ENCODE data around the gene PTPRS.
A peak's percentile ranks its signal among the peaks of the same experiment; 100 is the strongest.

Gene PTPRS

DNA sequence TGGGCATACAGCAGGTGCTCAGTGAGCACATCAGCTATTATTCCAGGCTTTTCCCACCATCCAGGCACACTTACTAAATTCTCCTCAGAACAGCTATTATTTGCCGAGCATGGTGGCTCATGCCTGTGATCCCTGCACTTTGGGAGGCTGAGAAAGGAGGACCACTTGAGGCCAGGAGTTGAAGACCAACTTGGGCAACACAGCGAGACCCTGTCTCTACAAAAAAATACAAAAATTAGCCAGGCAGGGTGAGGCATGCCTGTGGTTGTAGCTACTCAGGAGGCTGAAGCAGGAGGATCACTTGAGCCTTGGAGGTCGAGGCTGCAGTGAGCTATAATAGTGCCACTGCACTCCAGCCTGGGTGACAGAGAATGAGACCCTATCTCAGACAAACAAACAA is 35.4 kb downstream of the PTPRS start:
- no peak for DNase-seq

DNA sequence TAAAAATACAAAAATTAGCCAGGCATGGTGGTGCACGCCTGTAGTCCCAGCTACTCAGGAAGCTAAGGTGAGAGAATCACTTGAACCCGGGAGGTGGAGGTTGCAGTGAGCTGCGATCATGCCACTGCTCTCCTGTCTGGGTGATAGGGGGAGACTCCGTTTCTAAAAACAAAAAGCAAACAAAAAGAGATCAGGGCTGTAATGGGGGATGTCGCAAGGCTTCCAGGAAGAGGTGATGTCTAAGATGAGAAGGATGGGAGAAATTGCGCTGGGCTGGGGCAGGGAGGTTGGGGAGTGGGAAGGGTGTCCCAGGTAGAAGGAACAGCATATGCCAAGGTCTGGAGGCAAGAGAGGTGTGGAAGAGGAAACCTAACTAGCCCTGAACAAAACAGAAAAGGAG is 36.1 kb downstream of the PTPRS start:
- DNase-seq = no peak

DNA sequence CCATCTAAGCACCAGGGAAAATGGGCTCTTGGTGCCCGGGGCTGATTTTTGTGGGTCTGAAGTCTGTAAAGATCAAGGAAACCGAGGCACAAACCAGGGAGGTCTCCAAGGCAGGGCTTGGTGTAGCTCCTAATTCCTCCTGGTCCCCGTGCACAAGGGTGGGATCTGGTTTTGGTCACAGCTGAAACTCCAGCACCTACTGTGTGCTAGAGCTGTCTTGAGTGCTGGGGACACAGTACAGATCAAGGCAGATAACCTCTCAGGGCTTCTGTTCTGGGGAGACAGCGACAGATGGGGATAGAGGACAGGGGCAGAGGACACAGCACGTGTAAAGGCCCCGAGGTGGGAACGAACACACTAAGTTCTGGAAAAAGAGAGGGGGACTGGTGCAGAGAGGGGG is 37.4 kb downstream of the PTPRS start:
- no peak for DNase-seq

DNA sequence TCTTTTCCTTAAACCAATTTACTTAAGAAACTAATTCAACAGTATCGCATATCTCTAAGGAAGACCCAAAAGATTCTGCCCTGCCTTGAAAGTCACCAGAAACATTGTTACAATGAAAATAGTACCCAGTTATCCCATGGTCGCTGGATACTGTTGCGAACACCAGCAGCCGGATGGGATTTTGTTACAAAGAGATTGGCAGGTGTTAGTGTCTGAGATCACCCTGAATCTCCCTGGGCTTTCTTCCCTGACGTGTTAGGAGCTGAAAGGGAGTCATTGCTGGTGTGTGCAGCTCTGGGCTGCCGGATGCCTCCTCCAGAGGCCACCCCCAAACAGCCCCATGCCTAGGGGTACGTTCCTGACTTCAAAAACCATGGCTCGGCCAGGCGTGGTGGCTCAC is 38.2 kb downstream of the PTPRS start:
- DNase-seq = no peak

DNA sequence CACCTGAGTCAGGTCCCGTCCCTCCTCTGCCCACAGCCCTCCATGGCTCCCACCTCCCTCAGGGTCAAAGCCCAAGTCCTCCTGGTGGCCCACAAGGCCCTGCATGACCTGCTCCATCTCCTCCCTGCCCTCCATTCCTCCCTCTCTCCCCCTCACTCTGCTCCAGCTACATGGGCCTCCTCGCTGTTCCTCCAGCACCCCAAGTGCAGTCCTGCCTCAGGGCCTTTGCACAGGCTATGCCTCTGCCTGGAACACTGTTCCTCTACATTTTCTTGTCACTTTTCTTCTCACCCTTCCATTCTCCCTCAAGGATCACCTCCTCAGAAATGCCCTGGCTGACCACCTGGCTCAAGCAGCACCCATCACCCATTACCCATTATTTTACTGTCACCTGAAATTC is 41.5 kb downstream of the PTPRS start:
- no peak for DNase-seq

DNA sequence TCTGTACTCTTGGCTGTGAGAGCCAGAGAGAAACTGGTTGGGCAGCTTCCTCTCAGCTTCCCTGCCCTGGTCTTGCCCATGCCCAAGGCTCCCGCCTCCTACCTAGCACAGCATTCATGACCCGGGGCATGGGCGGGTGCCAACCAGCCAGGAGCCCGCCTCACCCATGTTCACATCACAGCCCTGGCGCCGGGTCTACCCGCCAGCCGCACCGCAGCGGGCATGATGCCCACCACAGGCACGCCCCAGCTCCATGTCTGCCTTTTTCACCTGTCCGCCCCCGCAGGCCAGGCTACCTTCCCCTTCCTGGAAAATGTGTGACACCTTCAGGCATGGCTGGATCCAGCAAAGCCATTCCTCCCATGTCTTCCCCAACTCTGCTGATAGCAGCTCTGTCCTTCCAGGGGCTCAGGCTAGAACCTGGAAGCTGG is 42.1 kb downstream of the PTPRS start:
- no peak for DNase-seq

DNA sequence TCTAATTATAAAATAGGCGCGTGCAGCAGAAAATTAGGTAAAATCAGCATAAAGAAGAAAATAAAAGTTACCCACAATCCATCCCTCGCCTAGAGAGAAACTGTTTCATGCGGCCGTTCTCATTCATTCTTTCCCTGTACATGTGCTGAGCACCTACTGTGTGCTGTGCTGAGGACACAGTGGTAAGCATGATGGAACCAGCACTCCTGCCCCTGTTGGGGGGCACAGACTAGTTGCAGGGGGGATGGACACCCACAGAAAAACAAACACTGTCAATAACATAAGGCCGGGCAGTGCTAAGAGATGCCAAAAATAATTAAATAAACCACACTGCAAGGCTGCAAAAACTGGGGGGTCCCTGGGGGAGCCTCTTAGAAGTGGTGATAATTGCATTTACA is 43.3 kb downstream of the PTPRS start:
- DNase-seq = no peak

DNA sequence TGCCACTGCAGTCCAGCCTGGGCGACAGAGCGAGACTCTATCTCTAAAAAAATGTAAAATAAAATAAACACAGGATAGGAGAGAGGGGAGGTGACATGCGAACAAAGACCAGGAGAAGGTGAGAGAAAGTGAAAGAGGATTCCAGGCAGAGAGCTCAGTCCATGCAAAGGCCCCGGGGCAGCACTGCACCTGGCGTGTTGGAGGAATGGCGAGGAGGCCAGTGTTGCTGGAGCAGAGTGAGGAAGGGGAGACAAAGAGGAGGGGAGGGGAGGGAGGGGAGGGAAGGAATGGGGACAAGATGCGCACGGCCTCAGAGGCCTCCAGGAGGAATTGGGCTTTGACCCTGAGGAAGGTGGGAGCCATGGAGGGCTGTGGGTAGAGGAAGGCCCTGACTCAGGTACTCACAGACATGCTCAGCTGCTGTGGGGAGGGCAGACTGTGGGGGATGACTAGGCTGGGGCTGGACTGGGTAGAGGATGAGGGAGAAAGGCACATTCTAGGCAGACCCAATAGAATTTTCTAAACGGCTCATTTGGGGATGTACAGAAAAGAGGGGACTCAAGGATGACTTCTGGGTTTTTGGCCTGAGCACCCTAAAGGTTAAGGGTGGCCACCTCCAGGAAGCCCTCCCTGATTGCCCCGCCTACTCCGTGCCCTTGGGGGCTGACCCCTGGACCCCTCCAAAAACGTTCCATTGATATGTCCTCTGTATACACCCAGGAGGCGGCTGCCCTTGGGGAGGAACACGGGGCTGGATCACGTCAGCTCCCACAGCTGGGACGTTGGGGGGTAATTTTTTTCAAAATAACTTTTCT is 43.9 kb downstream of the PTPRS start:
- DNase-seq = no peak

DNA sequence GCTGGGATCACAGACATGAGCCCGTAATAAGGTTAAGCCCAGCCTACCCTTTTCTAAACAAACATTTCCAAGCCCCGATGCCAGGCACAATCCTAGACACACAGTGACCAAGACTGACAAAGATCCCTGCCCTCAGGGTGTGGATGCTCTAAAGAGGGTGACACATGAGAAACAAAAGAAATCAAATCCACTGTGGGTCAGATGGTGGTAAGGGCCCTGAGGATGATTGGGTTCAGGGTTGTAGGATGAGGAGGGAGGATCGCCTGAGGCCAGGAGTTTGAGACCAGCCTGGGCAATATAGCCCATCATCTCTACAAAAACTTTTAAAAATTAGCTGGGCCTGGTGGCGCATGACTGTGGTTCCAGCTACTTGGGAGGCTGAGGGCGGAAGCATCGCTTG is 44.6 kb downstream of the PTPRS start:
- DNase-seq = no peak

DNA sequence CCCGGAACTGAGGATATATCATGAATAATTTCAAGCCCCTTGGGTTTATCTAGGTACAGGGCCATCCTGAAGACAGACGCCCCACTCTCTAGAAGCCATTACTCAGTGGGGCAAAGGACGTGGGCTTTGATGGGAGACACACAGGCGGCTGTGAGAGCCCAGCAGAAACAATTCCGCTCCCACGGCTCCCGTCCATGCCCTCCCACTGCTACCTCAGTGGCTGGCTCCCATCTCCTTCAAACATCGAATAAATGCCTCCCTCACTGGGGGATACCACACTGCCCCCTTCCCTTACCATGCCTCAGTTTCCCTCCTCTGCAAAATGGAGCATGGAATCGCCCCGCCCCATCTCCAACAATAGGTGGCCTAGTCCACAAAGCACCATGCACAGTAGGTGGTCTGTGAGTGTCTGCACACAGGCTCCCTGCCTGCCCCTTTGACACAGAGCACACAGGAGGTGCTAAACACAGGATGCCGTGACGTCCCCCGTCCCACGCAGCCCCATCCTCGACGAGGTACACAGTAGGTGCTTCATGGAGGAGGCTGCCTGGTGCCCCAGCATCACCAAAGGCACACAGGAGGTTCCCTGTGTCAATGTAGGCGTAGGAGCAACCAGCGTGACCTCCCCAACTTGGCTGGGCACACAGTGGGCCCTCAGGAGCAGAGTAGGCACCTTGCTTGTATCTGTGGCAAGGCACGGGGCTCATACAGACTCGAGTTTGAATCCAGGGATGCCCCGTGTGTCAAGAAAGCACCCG is 46.0 kb downstream of the PTPRS start:
- DNase-seq = no peak

DNA sequence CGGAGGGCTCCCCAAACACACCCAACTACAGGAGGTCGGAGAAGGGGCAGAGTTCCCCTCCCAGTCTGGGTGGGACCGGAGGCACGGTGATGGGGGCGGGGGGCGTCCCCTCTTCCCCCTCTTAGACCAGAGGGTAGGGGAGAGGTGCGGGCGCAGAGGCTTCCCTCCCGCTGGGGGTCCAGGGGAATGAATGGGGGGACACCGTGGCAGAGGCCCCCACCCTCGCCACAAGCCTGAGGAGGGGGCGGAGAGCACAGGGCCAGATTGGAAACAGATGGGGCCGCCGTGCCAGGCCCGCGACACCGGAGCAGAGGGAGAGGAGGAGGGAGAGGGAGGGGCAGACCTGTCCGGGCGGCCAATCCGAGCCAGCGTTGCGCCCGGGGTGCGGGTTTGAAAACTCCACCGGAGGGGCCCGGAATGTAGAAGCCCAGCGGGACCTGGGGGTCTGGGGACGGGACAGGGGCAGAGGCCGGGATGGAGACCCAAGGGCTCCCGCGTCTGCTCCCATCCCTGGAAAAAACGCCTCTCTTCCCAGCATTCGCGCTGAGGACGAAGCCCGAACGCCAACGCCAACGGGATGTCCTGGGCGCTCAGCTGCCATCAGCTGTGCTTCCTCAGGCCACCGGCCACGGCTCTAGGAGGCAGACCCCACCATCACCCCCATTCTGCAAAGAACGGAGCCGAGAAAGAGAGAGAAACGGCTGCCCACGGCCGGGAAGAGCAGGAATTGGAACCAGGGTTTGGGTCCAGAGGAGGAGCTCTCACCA is 46.8 kb downstream of the PTPRS start:
- peak; percentile 30 for DNase-seq

DNA sequence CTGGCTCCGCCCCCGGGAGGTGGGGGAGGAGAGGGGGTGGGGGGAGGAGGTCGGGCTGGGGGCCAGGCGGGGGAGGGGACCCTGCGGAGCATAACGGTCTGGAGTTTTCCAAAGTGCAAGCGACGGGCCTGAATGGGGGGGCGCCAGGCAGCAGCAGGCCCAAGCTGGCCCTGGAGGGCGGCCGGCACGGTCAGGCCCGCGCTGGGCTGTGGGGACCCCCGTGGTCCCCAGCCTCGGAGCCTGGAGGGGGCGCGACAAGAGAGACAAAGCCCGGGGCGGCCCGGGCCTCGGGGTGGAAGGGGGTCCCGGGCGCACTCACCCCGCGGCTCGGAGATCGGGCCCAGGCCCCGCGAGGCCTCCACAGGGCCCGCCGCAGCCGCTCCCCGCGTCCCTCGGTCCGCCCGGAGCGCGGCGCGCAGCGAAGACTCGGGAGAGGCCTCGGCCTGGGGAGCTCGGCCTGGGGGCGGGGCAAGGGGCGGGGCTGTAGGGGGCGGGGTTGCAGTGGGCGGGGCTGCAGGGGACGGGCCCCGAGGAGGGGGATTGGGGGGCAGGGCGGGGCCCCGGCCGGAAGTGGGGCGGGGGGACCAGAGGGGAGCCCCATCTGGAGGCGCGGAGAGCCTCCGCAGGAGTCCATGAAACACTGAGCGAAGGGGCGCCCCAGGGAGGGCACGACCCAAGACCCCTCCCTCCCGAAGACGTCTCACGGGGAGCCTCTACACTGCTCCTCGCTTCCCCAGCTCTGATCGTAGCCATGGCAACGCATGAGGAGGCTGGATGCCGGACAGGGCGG is 47.6 kb downstream of the PTPRS start:
- DNase-seq = peak; percentile 68

DNA sequence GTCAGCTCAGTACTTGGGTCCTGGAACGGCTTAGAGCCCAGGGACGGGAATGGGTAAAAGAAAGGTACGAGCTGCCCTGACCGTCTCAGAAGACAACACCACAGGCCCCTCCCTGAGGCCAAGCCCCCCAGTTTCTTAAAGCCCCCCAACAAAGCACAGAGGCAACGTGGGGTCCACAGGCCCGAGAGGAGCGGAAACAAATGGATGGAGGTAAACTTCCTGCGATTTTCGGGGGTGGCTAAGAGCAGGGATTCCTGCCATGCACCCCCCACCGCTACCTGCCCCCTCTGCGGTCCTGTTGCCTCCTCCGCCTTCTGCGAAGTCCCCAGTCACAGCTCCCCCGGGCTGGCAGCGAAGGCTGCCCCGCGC is 48.2 kb downstream of the PTPRS start:
- no peak for DNase-seq

DNA sequence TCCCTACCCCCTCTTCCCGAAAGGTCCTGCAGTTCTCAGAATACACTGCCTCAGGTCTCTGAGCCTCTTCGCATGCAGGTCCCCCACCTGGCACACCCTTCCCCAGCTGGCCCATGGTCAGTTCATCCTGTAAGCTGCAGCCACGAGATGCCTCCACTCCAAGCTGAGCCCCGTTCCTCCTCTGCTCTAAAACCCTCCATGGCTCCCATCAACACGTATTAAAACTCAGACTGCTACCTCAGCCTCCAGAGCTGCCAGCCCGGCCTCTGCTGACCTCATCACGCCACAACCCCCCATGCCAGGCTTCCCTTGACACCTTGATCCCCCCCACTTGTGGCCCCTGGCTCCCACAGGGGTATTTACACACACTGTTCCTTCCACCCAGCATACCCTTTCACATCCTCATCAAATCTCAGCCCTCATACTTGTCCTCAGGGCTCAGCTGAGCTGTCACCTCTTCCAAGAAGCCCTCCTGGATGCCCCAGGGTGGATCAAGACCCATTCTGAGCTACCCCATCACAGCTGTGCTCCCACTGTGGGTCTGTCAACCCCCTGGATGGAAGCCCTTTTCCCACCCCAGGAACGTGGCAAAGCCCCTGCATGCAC is 48.9 kb downstream of the PTPRS start:
- DNase-seq = no peak

Measured in NCI-H1105 treated with DMSO at 0.1 percent for 48 hours (cell line).